NCI-H1694 treated with DMSO at 0.1 percent for 48 hours (cell line): ENCODE data around the gene CKMT2.
A peak's percentile ranks its signal among the peaks of the same experiment; 100 is the strongest.
"Not testable (repeated sequence)": the region's sequence is repeated elsewhere in the genome, so short reads cannot be mapped to it uniquely, and the experiment has no call there.

ENCODE experiments used
- DNase-seq: peaks from one replicate; lab custom pipeline; 2025; lab: John Stamatoyannopoulos, UW

Gene CKMT2

GRCh38 chr5:81251922-81252321, 18.8 kb downstream of the CKMT2 start:
- no peak for DNase-seq

- DNase-seq = no peak
Measured at GRCh38 chr5:81252904-81253303, 19.8 kb downstream of the CKMT2 start.

- no peak for DNase-seq
Measured at GRCh38 chr5:81253875-81254274, 20.8 kb downstream of the CKMT2 start.

- DNase-seq = no peak
Measured at GRCh38 chr5:81254886-81255559, 21.9 kb downstream of the CKMT2 start.

- no peak for DNase-seq
Measured at GRCh38 chr5:81256766-81257165, 23.6 kb downstream of the CKMT2 start.

- DNase-seq = not testable (repeated sequence)
Measured at GRCh38 chr5:81262796-81263195, 29.7 kb downstream of the CKMT2 start.

GRCh38 chr5:81265101-81265500, 32.0 kb downstream of the CKMT2 start:
- DNase-seq = no peak

GRCh38 chr5:81268521-81269196, 35.5 kb downstream of the CKMT2 start:
- no peak for DNase-seq

GRCh38 chr5:81269751-81270393, 36.8 kb downstream of the CKMT2 start:
- no peak for DNase-seq

- DNase-seq = not testable (repeated sequence)
Measured at GRCh38 chr5:81270394-81271027, 37.4 kb downstream of the CKMT2 start.

GRCh38 chr5:81283976-81284375, 50.9 kb downstream of the CKMT2 start:
- DNase-seq = no peak

GRCh38 chr5:81286059-81286617, 53.0 kb downstream of the CKMT2 start:
- no peak for DNase-seq

- DNase-seq = no peak
Measured at GRCh38 chr5:81288021-81288433, 54.9 kb downstream of the CKMT2 start.

- no peak for DNase-seq
Measured at GRCh38 chr5:81290146-81290545, 57.0 kb downstream of the CKMT2 start.

- DNase-seq = no peak
Measured at GRCh38 chr5:81292130-81292529, 59.0 kb downstream of the CKMT2 start.

- not testable (repeated sequence) for DNase-seq
Measured at GRCh38 chr5:81294021-81294420, 60.9 kb downstream of the CKMT2 start.

- DNase-seq = no peak
Measured at GRCh38 chr5:81297531-81297930, 64.4 kb downstream of the CKMT2 start.

- DNase-seq = no peak
Measured at GRCh38 chr5:81300921-81301270, 67.8 kb downstream of the CKMT2 start.

- peak; percentile 95 for DNase-seq
Measured at GRCh38 chr5:81301271-81302015, 68.3 kb downstream of the CKMT2 start, which contains the start of gene ZCCHC9. TSS of gene ZCCHC9 (plus strand) at chr5:81301587. CDS start at chr5:81304758, 3,171 bp downstream.

GRCh38 chr5:81302596-81302995, 69.5 kb downstream of the CKMT2 start:
- DNase-seq = no peak

- DNase-seq = no peak
Measured at GRCh38 chr5:81303563-81303962, 70.4 kb downstream of the CKMT2 start.

- DNase-seq = no peak
Measured at GRCh38 chr5:81305785-81306184, 72.7 kb downstream of the CKMT2 start.
